Hematopoietic multipotent progenitor cell treated with erythropoietin and hydrocortisone succinate and interleukin-3 and kit ligand, for 8 days (in vitro differentiated cells): ENCODE measurements around the gene MICALL1.
A peak's percentile ranks its signal among the peaks of the same experiment; 100 is the strongest.
"Not testable (repeated sequence)": the region's sequence is repeated elsewhere in the genome, so short reads cannot be mapped to it uniquely, and the experiment has no call there.

Source experiments
- DNase-seq: peaks from one replicate; pipeline ENCODE4 v3.0.0-alpha.2; 2015

The MICALL1 gene

DNA sequence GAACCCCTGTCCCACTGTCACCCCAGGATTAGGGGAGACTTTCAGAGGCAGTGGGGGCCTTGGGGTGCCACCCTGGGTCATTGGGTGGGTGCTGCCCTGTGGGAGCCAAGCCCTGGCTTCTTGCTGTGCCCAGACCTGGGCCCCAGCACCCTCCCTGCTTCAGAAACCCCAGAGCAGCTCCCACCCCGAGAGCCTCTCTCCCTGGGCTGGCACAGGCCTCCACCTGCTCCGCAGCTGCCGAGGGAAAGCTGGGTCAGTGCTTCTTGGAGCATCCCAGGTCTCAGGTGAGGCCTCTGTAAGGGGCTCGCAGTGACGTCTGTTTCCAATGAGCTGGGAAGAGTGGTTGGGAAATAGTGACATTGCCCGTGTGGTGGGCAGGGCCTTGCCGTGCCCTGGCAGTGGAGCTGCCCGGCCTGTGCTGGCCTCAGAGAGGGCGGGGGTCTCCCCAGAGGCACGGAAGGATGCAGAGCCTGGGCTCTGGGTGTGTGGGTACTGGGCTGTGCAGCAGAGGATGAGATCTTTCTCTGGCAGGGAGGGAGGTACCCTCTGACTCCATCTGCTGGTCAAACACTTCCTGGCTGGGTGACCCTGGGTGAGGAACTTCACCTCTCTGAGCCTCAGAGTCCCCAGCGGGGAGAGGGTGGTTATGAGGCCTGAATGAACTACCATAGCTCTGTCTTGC, 24.3 kb downstream of the MICALL1 start:
- peak; percentile 65 for DNase-seq

- no peak for DNase-seq
Measured at GRCh38 chr22:37930952-37931440, 24.9 kb downstream of the MICALL1 start.

DNA sequence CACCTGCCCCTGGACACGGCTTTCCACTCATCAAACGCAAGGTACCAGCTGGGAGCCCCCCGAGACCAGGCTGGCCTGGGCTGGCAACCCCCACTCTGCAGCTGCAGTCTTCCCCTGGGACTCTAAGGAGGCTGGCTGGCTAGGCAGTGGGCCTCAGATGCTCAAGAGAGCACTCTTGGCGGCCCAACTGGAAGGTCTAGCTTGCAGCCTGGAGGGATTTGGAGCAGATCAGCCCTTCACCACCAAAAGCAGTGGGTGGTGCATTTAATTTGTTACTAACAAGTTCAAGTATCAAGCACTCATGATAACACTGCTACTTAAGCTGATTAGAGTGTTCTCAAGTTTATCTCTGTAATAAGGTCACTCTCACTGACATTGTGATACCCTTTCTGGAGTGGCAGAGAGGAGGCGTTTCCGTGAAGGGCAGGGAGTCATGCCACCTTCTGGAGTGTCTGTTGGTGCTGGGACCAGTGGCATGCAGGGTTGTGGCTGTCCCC, 25.8 kb downstream of the MICALL1 start:
- DNase-seq, result peak; percentile 36

GRCh38 chr22:37932401-37932800, 26.3 kb downstream of the MICALL1 start:
- DNase-seq, result no peak

GRCh38 chr22:37932821-37933578, 26.9 kb downstream of the MICALL1 start:
- DNase-seq, result no peak

DNA sequence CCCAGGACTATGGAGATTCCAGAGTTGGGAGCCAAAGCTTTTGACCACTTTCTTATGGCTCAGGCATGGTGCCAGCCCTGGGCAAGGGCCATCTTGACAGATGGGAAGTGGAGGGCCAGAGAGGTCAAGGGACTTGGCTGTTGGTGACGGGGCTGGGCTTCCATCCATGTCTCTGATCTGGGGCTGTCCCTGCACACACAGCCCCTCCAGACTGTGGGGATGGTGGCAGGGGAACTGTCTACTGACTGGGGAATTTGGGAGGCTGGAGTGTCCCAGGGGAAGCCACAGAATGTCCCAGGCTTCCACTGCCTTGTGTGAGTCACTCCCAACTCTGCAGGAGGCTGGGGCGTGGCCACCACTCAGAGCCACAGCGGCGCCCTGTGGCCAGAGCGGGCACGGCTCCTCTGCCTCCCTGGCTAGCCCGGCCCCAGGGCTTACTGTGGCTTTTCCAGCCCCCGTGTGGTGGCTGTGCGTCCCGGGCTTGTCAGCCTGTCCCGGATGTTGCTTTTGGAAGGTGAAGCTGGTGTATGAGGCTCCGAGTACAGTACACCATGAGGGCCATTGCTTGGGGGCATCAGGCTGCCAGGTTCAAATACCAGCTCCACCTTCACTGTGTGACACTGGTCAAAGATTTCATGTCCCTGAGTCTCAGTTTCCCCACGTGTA, 27.7 kb downstream of the MICALL1 start:
- DNase-seq, result peak; percentile 92

GRCh38 chr22:37940698-37941376, 34.7 kb downstream of the MICALL1 start:
- DNase-seq, result no peak

- DNase-seq, result no peak
Measured at GRCh38 chr22:37942133-37942532, 36.0 kb downstream of the MICALL1 start.

- no peak for DNase-seq
Measured at GRCh38 chr22:37943136-37943824, 37.2 kb downstream of the MICALL1 start.

DNA sequence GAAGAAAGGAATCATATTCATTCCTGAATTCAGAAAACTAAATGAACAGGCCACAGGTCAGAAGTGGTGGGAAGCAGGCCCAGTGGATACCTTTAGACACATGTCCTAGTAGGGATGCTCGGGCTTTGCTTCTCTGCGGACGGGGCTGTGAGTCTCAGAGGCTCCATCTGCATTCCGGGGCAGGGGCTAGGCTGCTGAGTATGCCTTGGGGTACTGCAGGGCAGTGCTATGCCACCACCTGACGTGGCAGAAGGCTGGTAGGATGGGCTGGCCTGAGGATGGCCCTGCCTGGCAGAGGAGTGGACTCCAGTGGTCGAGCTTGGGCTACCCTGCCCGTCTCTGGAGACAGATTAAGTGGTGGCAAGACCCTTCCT, 37.7 kb downstream of the MICALL1 start:
- no peak for DNase-seq

DNA sequence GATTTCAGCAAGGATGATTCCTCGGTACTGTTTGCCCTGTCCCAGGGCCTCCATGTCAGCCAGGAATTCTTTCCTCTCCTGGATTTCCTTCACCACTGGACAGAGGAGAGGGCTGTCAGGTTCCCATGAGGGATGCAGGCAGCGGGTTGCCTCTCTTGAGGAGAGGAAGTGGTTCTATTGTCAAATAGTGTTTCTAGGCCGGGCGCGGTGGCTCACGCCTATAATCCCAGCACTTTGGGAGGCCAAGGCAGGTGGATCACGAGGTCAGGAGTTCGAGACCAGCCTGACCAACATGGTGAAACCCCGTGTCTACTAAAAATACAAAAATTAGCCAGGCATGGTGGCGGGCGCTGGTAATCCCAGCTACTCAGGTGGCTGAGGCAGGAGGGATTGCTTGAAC, 38.3 kb downstream of the MICALL1 start:
- DNase-seq, result not testable (repeated sequence)

DNA sequence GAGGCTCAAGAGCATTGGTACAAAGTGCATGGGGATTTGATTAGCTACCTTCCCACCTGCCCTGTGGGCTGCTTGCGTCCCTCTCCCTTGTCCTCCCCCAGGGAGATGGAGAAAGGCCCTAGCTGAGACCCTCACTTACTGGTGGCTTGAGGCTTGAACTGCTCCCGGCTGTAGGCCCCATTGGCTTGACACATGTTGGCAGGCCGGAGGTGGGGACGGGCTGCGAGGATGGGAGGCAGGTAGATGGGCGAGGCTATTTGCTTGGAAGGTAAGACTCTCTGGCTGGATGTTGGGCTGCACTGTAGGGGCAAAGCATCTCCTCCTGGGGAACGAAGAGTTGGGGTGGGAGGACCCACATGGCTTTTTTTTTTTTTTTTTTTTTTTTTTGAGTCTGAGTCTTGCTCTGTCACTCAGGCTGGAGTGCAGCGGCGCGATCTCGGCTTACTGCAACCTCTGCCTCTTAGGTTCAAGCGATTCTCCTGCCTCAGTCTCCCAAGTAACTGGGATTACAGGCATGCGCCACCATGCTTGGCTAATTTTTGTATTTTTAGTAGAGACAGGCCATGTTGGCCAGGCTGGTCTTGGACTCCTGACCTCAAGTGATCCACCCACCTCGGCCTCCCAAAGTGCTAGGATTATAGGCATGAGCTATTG, 41.2 kb downstream of the MICALL1 start:
- not testable (repeated sequence) for DNase-seq

DNA sequence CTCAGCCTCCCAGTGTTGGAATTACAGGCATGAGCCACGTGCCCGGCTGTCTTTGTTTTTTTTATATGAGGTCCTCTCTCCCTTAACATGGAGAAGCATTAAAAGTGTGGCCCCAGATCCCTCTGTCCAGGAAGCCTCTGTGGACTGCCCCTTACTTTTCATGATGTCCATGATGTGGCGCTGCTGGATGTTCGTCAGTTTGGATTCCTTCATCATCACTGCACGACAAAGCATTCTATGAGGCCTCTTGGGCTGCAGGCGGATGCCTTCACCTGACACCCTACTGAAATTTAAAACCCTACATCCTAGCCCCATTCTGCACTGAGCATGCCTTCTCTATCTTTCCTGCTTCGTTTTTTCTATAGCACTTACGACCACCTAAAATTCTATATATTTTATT, 45.2 kb downstream of the MICALL1 start:
- peak; percentile 6 for DNase-seq

DNA sequence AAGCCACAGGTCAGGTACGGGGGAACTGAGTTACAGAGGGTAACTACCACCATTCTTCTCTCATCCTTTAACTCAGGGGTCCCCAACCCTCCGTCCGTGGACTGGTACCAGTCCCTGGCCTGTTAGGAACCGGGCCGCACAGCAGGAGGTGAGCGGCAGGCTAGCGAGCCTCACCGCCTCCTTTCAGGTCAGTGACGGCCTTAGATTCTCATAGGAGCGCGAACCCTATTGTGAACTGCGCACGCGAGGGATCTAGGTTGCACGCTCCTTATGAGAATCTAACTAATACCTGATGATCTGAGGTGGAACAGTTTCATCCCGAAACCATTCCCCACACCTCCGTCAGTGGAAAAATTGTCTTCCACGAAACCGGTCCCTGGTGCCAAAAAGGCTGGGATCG, 46.5 kb downstream of the MICALL1 start:
- DNase-seq, result not testable (repeated sequence)

DNA sequence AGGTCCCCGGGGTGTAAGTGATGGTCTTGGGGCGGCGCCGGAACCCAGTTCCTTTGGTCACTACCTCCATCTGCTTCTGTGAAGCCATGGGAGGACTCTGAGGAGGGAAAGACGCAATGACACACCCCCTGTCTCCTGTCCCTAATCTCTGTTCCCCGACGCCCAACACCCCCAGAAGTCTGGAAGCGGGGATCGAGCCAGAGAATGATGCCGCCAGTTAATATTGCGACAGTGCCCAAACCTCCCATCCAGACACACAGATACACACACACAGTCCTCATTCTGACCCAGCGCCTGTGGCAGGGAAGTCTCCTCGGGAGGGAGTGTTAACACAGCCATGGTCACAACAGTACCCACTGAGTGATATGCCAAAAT, 47.0 kb downstream of the MICALL1 start:
- DNase-seq, result no peak

DNA sequence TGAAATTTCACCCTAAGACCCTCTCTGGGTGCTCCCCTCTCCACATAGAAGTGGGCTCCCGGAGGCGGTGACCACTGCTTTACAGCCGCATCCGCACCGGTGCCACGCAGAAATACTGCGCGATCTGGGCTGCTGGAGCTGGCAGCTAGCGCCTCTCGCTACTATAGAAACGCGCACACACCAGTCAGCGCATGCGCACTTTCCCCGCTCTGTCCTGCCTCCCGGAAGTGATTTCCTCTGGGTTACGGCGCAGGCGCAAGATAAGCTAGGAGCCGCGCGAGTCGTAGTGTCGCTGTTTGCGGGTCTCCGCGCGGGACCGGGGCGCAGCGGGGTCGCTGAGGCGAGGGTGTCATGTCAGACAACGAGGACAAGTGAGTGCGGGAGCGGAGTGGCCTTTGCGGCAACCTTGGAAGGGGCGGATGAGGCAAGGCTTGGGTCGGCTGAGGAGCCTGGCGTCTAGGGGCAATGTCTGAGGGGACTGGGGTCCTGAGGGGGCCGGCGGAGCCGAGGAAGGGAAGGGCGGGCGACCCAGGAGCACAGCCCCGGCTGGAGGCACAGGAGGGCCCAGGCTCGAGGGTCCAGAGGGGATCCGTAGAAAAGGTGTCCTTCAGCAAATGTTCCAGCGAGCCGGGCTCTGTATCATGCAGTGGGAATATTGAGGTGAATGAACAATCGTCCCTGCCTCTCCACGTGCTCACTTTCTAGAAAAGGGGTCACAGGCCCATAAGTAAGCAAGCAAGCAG, 47.5 kb downstream of the MICALL1 start, which contains the start of the genes C22orf23 and POLR2F:
Gene C22orf23 (minus strand): TSS at position 165 of the 743 bp plus-strand sequence. CDS start 452 bp downstream, outside the sequence.
Gene POLR2F (plus strand): TSS at position 263 of the 743 bp plus-strand sequence. CDS start 89 bp downstream, at position 352.
- DNase-seq, result peak; percentile 97

- no peak for DNase-seq
Measured at GRCh38 chr22:37954686-37955085, 48.6 kb downstream of the MICALL1 start.

GRCh38 chr22:37955825-37956397, 49.8 kb downstream of the MICALL1 start:
- DNase-seq, result not testable (repeated sequence)

DNA sequence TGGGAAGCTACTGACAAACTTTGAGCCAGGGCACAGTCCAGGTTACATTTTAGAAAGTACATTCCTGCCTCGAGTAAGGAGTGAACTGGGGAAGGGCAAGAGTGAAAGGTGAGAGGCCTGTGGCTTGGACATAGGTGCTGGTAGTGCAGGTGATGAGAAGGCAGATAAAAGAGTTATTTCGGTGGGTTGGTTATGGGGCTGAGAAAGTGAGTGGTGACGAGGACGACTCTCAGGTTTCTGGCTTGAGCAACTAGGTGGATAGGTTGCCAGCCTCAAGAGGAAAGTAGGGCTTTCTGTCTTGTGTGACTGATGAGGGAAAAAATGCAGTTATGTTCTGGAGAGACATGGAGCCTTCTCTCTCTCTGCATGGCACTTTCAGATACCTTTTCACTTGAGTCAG, 51.1 kb downstream of the MICALL1 start:
- DNase-seq, result no peak

DNA sequence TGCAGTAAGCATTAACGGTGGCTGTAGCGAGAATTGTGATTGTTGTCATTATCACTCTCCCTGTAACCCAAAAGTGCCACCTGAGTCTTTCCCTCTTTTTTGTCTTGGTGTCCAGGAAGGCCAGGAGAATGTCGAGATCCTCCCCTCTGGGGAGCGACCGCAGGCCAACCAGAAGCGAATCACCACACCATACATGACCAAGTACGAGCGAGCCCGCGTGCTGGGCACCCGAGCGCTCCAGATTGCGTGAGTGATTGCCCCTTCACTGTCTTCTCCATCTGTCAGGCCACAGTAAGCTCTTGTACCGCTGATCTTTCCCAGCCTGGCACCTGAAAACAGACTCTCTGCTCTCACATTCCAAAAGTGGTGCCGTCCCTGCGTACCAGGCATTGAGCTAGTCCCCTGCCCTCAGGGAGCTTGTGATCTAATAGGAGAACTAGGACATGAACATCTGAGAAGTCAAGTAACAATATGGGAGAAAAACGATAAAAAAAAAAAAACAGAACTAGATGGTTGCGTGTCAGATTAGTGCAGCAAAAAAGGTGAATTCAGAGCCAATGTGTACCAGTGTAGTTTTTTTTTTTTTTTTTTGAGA, 53.2 kb downstream of the MICALL1 start:
- no peak for DNase-seq
